CD4-positive, alpha-beta T cell treated with Interferon alpha-2 for 1 hour (primary cell): ENCODE measurements around the gene TSPAN1.

ENCODE experiments used
- DNase-seq, 2 donors: peaks; one replicate each; pipeline ENCODE4 v3.0.0-alpha.2; 2020 to 2022

The TSPAN1 gene

GRCh38 chr1:46174448-46175231, at the start of gene TSPAN1:
TSS of gene TSPAN1 (plus strand) at chr1:46175087. CDS start at chr1:46181108, 6,021 bp downstream.
- DNase-seq: no peak

GRCh38 chr1:46128344-46128743, 46.5 kb upstream of the TSPAN1 start:
- no peak for DNase-seq

- no peak for DNase-seq
Measured at GRCh38 chr1:46130121-46130520, 44.8 kb upstream of the TSPAN1 start.

- DNase-seq: no peak
Measured at GRCh38 chr1:46130606-46131005, 44.3 kb upstream of the TSPAN1 start.

GRCh38 chr1:46131093-46131492, 43.8 kb upstream of the TSPAN1 start:
- no peak for DNase-seq

GRCh38 chr1:46131712-46132528, 43.0 kb upstream of the TSPAN1 start:
- peak; percentile 4 to 33 for DNase-seq

- DNase-seq: peak; percentile 92 to 94
Measured at GRCh38 chr1:46132529-46133180, 42.2 kb upstream of the TSPAN1 start, which contains the start of gene PIK3R3. TSS of gene PIK3R3 (minus strand) at chr1:46132629. CDS start at chr1:46131952, 677 bp downstream.

- DNase-seq: no peak
Measured at GRCh38 chr1:46133181-46133658, 41.7 kb upstream of the TSPAN1 start.

GRCh38 chr1:46133781-46134350, 41.0 kb upstream of the TSPAN1 start:
- no peak for DNase-seq

GRCh38 chr1:46134660-46135331, 40.1 kb upstream of the TSPAN1 start:
- no peak for DNase-seq

GRCh38 chr1:46136711-46137110, 38.2 kb upstream of the TSPAN1 start:
- no peak for DNase-seq

- DNase-seq: no peak
Measured at GRCh38 chr1:46137916-46138315, 37.0 kb upstream of the TSPAN1 start.

- DNase-seq: no peak
Measured at GRCh38 chr1:46148318-46148717, 26.6 kb upstream of the TSPAN1 start.

GRCh38 chr1:46150085-46150484, 24.8 kb upstream of the TSPAN1 start:
- DNase-seq: no peak

- no peak for DNase-seq
Measured at GRCh38 chr1:46152016-46152415, 22.9 kb upstream of the TSPAN1 start.

GRCh38 chr1:46153228-46153627, 21.7 kb upstream of the TSPAN1 start:
- no peak for DNase-seq

- no peak for DNase-seq
Measured at GRCh38 chr1:46153732-46154131, 21.2 kb upstream of the TSPAN1 start.

GRCh38 chr1:46157916-46158311, 17.0 kb upstream of the TSPAN1 start:
- DNase-seq: no peak

GRCh38 chr1:46158312-46159281, 16.3 kb upstream of the TSPAN1 start:
- no peak for DNase-seq

- DNase-seq: no peak
Measured at GRCh38 chr1:46159516-46159915, 15.4 kb upstream of the TSPAN1 start.

GRCh38 chr1:46160212-46160611, 14.7 kb upstream of the TSPAN1 start:
- no peak for DNase-seq
